Type B pancreatic cell (in vitro differentiated cells): ENCODE measurements around the gene TMEM256. TPM values are rescaled to one million over a fixed set of nuclear protein-coding genes. Genes with fewer than 3 reads are reported as not detected.

Experiments
- DNase-seq: peaks from one replicate; pipeline ENCODE4 v3.0.0; 2021; ENCODE audit warnings: mixed read lengths; ENCODE audit not compliant: unreplicated experiment; ENCODE audit errors: extremely low spot score
- H3K27ac Mint-ChIP-seq: 2 replicates; pipeline ENCODE4 v1.8.0; 2021; ENCODE audit warnings: mild to moderate bottlenecking, mixed read lengths
- H3K27me3 Mint-ChIP-seq: 2 replicates; pipeline ENCODE4 v1.8.0; 2021; ENCODE audit warnings: mixed read lengths
- H3K36me3 Mint-ChIP-seq: 2 replicates; pipeline ENCODE4 v1.8.0; 2021; ENCODE audit warnings: mixed read lengths
- H3K4me1 Mint-ChIP-seq: one replicate; pipeline ENCODE4 v1.8.0; 2021; ENCODE audit warnings: mixed read lengths; ENCODE audit not compliant: unreplicated experiment
- H3K4me3 Mint-ChIP-seq: 2 replicates; pipeline ENCODE4 v1.8.0; 2021; ENCODE audit warnings: mild to moderate bottlenecking, mixed read lengths
- H3K9me3 Mint-ChIP-seq: 2 replicates; pipeline ENCODE4 v1.8.0; 2021; ENCODE audit warnings: mixed read lengths
- CTCF ChIP-seq: fragments of 200-600 bp; sonication (generic); conservative IDR thresholded peaks from 2 replicates; pipeline ENCODE4 v1.5.0; 2021; ENCODE audit warnings: antibody characterized with exemption, mild to moderate bottlenecking
- total RNA-seq: library from RNA; stranded (reverse); gene quantifications from 2 replicates; pipeline ENCODE4 v1.2.1, GENCODE V29; 2021; ENCODE audit warnings: low replicate concordance

TMEM256 gene
- total RNA-seq, 1 donor from 2014 or later, result 89.8 TPM

GRCh38 chr17:7383742-7384488, 20.0 kb downstream of the TMEM256 start:
- peaks cover 45% of the 10 kb centered on the region for H3K27me3 Mint-ChIP-seq
- peaks cover 4% of the 10 kb centered on the region for H3K4me1 Mint-ChIP-seq
- DNase-seq, result no peak
- peak overlapping the region; percentile 57 for H3K4me3 Mint-ChIP-seq
- no peak for TF ChIP-seq CTCF
- H3K9me3 Mint-ChIP-seq, result peaks cover 5% of the 10 kb centered on the region
- no peak overlapping the region for H3K27ac Mint-ChIP-seq
- H3K36me3 Mint-ChIP-seq, result peaks cover 4% of the 10 kb centered on the region

GRCh38 chr17:7383371-7383741, 20.5 kb downstream of the TMEM256 start:
- Mint-ChIP-seq H3K27me3 (peaks cover 45% of the 10 kb centered on the region), H3K36me3 (peaks cover 4% of the 10 kb centered on the region), H3K9me3 (peaks cover 5% of the 10 kb centered on the region), H3K27ac (no peak overlapping the region), H3K4me3 (no peak overlapping the region), H3K4me1 (peaks cover 4% of the 10 kb centered on the region)
- DNase-seq, result no peak
- TF ChIP-seq CTCF, result no peak

- Mint-ChIP-seq H3K4me1 (peaks cover 4% of the 10 kb centered on the region), H3K27ac (no peak overlapping the region), H3K4me3 (peak overlapping the region; percentile 41), H3K36me3 (peaks cover 4% of the 10 kb centered on the region), H3K9me3 (peaks cover 5% of the 10 kb centered on the region), H3K27me3 (peaks cover 45% of the 10 kb centered on the region)
- TF ChIP-seq CTCF, result no peak
- DNase-seq, result no peak
Observed at GRCh38 chr17:7382901-7383300, 21.0 kb downstream of the TMEM256 start.

- no peak for DNase-seq
- Mint-ChIP-seq H3K4me1 (peaks cover 4% of the 10 kb centered on the region), H3K27ac (peak within 1 kb of the TSS; percentile 80), H3K9me3 (peaks cover 5% of the 10 kb centered on the region), H3K27me3 (peaks cover 50% of the 10 kb centered on the region), H3K36me3 (peaks cover 4% of the 10 kb centered on the region), H3K4me3 (peak within 1 kb of the TSS; percentile 88)
- no peak for TF ChIP-seq CTCF
Observed at GRCh38 chr17:7380855-7381683, 22.8 kb downstream of the TMEM256 start, which contains the start of gene TNK1. TSS of gene TNK1 (plus strand) at chr17:7381089. CDS start at chr17:7382927, 1,838 bp downstream.

- peaks cover 50% of the 10 kb centered on the region for H3K27me3 Mint-ChIP-seq
- no peak for TF ChIP-seq CTCF
- peak overlapping the region; percentile 75 for H3K27ac Mint-ChIP-seq
- H3K36me3 Mint-ChIP-seq, result no peaks in the 10 kb centered on the region
- peaks cover 5% of the 10 kb centered on the region for H3K9me3 Mint-ChIP-seq
- peaks cover 4% of the 10 kb centered on the region for H3K4me1 Mint-ChIP-seq
- DNase-seq, result no peak
- H3K4me3 Mint-ChIP-seq, result peak overlapping the region; percentile 86
Observed at GRCh38 chr17:7380321-7380720, 23.6 kb downstream of the TMEM256 start.
